ENCODE measurements around the gene WDR33.

- TF ChIP-seq, protein P1, sequence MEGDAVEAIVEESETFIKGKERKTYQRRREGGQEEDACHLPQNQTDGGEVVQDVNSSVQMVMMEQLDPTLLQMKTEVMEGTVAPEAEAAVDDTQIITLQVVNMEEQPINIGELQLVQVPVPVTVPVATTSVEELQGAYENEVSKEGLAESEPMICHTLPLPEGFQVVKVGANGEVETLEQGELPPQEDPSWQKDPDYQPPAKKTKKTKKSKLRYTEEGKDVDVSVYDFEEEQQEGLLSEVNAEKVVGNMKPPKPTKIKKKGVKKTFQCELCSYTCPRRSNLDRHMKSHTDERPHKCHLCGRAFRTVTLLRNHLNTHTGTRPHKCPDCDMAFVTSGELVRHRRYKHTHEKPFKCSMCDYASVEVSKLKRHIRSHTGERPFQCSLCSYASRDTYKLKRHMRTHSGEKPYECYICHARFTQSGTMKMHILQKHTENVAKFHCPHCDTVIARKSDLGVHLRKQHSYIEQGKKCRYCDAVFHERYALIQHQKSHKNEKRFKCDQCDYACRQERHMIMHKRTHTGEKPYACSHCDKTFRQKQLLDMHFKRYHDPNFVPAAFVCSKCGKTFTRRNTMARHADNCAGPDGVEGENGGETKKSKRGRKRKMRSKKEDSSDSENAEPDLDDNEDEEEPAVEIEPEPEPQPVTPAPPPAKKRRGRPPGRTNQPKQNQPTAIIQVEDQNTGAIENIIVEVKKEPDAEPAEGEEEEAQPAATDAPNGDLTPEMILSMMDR (IDR thresholded peaks at IDR 0.05), result no peak
- no peak for TF ChIP-seq POLR2A (IDR thresholded peaks at IDR 0.05)
These were observed 147.4 kb downstream of the WDR33 start for GRCh38 chr2:127663566-127664064.
